CD14-positive monocyte (primary cell): ENCODE measurements around the gene TNFRSF6B. TPM values are rescaled to one million over a fixed set of nuclear protein-coding genes. Genes with fewer than 3 reads are reported as not detected.

Experiments used
- DNase-seq, 3 donors: peaks; one replicate each; pipeline ENCODE4 v3.0.0-alpha.2; 2011 to 2022
- H2AFZ ChIP-seq: 2 replicates; pipeline ENCODE4 v1.6.0; 2012; ENCODE audit warnings: mild to moderate bottlenecking, low read depth, low read length, inconsistent platforms; ENCODE audit not compliant: insufficient read depth, poor library complexity, severe bottlenecking
- H3K27ac ChIP-seq, 2 donors: 1 replicate in 1 of 2; 2 replicates in 1 of 2; pipeline ENCODE4 v1.5.1; 2012 to 2013; ENCODE audit warnings: low read length in 2 of 2, control low read depth in 1 of 2, inconsistent platforms in 1 of 2, low read depth in 1 of 2, mild to moderate bottlenecking in 1 of 2
- H3K27me3 ChIP-seq, 2 donors: one replicate each; pipeline versions ENCODE4 v1.6.0 to v1.6.1; 2011 to 2013; ENCODE audit warnings: low read length in 2 of 2; ENCODE audit not compliant: control insufficient read depth in 2 of 2, insufficient read depth in 2 of 2
- H3K36me3 ChIP-seq, 2 donors: replicated peaks in 1 of 2; 1 replicate in 1 of 2; 2 replicates in 1 of 2; pipeline versions ENCODE4 v1.5.1 to v1.6.1; 2012 to 2013; ENCODE audit warnings: low read length in 2 of 2, control low read depth in 1 of 2, inconsistent platforms in 1 of 2, mild to moderate bottlenecking in 1 of 2; ENCODE audit not compliant: insufficient read depth in 2 of 2, control insufficient read depth in 1 of 2
- H3K4me1 ChIP-seq, 2 donors: 1 replicate in 1 of 2; 2 replicates in 1 of 2; pipeline versions ENCODE4 v1.5.1 to v1.6.1; 2012 to 2013; ENCODE audit warnings: low read length in 2 of 2, control low read depth in 1 of 2, inconsistent platforms in 1 of 2, mild to moderate bottlenecking in 1 of 2, moderate library complexity in 1 of 2; ENCODE audit not compliant: insufficient read depth in 2 of 2, control insufficient read depth in 1 of 2
- H3K4me2 ChIP-seq: replicated peaks from 2 replicates; pipeline ENCODE3; 2012; ENCODE audit warnings: low read length, moderate library complexity, mild to moderate bottlenecking; ENCODE audit not compliant: poor library complexity, severe bottlenecking; ENCODE audit errors: extremely low read depth
- H3K4me3 ChIP-seq, 3 experiments: fragments of 200-600 bp in 1 of 3; sonication (generic) in 1 of 3; replicated peaks in 1 of 3; 1 replicate in 2 of 3; 2 replicates in 1 of 3; pipeline ENCODE4 v1.5.1; 2011 to 2013; ENCODE audit warnings: low read length in 3 of 3, mild to moderate bottlenecking in 3 of 3, control low read depth in 2 of 3, low read depth in 2 of 3, inconsistent platforms in 1 of 3, moderate library complexity in 1 of 3
- H3K79me2 ChIP-seq: 2 replicates; pipeline ENCODE4 v1.6.0; 2012; ENCODE audit warnings: mild to moderate bottlenecking, control low read depth, inconsistent platforms, low read length, moderate library complexity; ENCODE audit not compliant: insufficient read depth
- H3K9ac ChIP-seq: 2 replicates; pipeline ENCODE4 v1.6.0; 2017; ENCODE audit warnings: low read length, mild to moderate bottlenecking; ENCODE audit not compliant: insufficient read depth, poor library complexity, severe bottlenecking
- H3K9me3 ChIP-seq, 2 donors: replicated peaks in 1 of 2; 1 replicate in 1 of 2; 2 replicates in 1 of 2; pipeline versions ENCODE4 v1.5.1 to v1.6.1; 2012 to 2013; ENCODE audit warnings: low read length in 2 of 2, control low read depth in 1 of 2; ENCODE audit not compliant: control insufficient read depth in 1 of 2, insufficient read depth in 1 of 2
- H4K20me1 ChIP-seq: 2 replicates; pipeline ENCODE4 v1.6.0; 2012; ENCODE audit warnings: mild to moderate bottlenecking, low read length, control low read depth, moderate library complexity; ENCODE audit not compliant: insufficient read depth
- H3K27ac Mint-ChIP-seq, 7 donors: one replicate each; pipeline ENCODE4 v1.8.0; 2020; ENCODE audit warnings: mild to moderate bottlenecking in 7 of 7, mixed read lengths in 7 of 7, moderate library complexity in 6 of 7, inconsistent platforms in 2 of 7
- H3K27me3 Mint-ChIP-seq, 3 donors: one replicate each; pipeline ENCODE4 v1.8.0; 2021 to 2022; ENCODE audit warnings: low read depth in 3 of 3, mild to moderate bottlenecking in 3 of 3, mixed read lengths in 3 of 3, moderate library complexity in 3 of 3, inconsistent platforms in 1 of 3
- H3K36me3 Mint-ChIP-seq, 2 donors: one replicate each; pipeline ENCODE4 v1.8.0; 2020; ENCODE audit warnings: mixed read lengths in 2 of 2, inconsistent platforms in 1 of 2, mild to moderate bottlenecking in 1 of 2
- H3K4me1 Mint-ChIP-seq: one replicate; pipeline ENCODE4 v1.8.0; 2020; ENCODE audit warnings: mild to moderate bottlenecking, mixed read lengths
- H3K4me3 Mint-ChIP-seq, 2 donors: one replicate each; pipeline ENCODE4 v1.8.0; 2020; ENCODE audit warnings: mild to moderate bottlenecking in 2 of 2, mixed read lengths in 2 of 2, moderate library complexity in 1 of 2
- H3K9me3 Mint-ChIP-seq, 7 donors: one replicate each; pipeline ENCODE4 v1.8.0; 2020 to 2022; ENCODE audit warnings: mixed read lengths in 7 of 7, mild to moderate bottlenecking in 6 of 7, moderate library complexity in 6 of 7, inconsistent platforms in 2 of 7
- WGBS: methylation state at CpG from one replicate; pipeline ENCODE4 v1.1.5; 2013; ENCODE audit warnings: missing lambda C conversion rate; ENCODE audit not compliant: insufficient coverage; 5-methylcytosine and 5-hydroxymethylcytosine counted together
- intact Hi-C, 2 donors: fragments of 100-400 bp; cut with micrococcal nuclease; formaldehyde crosslinking; loops; one replicate each; pipeline versions ENCODE4 v1.15.0 to v1.15.1; 2023
- polyA plus RNA-seq, 3 donors: library from polyadenylated mRNA; depleted of rRNA in 1 of 3; unstranded in 2 of 3; stranded (reverse) in 1 of 3; fragments of 300-500 nt in 2 of 3; fragments of >200 nt in 1 of 3; fragmentation: Illumina TruSeq in 2 of 3; gene quantifications; 1 replicate in 2 of 3; 2 replicates in 1 of 3; pipeline ENCODE4 v1.2.3, GENCODE V29; 2012 to 2021
- TF ChIP-seq, protein P1 (sequence below): fragments of 200-600 bp; IDR thresholded peaks from one replicate; pipeline ENCODE4 v1.8.0; 2022; ENCODE audit warnings: antibody characterized with exemption, mild to moderate bottlenecking

Gene TNFRSF6B
- polyA plus RNA-seq, 3 donors = 6.5 TPM; not detected in 2

DNA sequence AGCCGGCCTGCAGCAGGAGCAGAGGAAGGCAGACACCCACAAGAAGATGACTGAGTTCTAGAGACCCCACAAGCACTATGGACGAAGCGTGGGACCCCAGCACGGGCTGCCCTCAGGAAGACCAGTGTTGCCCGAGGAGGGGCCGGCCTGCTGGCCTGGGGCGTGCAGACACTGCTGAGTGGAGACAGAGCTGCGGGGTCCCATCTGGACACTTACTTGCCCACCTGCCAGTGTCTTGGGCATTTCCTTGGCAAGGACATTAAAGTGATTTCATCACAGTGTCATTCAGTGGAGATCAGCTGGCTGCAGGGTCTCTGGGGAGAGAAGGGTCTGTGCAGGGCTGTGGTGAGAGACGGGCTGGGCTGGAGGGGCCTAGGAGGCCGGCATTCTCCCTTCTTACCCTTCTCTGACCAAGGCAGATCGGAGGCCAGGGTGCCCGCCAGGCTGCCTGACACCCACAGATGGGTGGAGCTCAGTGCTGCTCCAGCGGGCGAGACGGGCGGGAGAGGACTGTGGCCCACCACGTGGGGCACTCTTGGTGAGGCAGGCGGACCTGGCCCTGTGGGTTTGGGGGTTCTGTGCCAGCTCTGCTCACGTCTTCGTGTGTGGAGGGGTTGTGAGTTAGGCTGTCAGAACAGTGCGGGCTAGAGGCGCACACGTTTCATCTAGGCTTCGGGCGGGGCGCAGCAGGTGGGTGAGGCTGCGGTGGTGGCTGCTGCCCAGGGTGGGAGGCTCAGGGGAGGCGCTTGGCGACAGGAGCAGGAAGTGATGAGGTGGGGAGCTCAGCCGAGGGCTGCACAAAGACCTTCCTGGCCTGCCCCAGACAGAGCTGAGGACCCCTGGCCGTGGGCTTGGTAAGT is 39.6 kb downstream of the TNFRSF6B start, which contains the start of gene LIME1:
Gene LIME1 (plus strand): TSS at position 806 of the 860 bp plus-strand sequence. CDS start 886 bp downstream, outside the sequence.
- H3K4me1 ChIP-seq = peaks cover 30 to 40% of the 10 kb centered on the region in 2 donors

More for the DNA sequence above, 39.6 kb downstream of the TNFRSF6B start, which contains the start of gene LIME1:
- H3K9me3 Mint-ChIP-seq = peaks cover 0 to 4% (median 0%) of the 10 kb centered on the region in 7 donors
- peaks cover 8 to 26% of the 10 kb centered on the region in 2 donors for H3K27me3 ChIP-seq
- no peaks in the 10 kb centered on the region for H3K9me3 ChIP-seq
- TF ChIP-seq, protein P1, sequence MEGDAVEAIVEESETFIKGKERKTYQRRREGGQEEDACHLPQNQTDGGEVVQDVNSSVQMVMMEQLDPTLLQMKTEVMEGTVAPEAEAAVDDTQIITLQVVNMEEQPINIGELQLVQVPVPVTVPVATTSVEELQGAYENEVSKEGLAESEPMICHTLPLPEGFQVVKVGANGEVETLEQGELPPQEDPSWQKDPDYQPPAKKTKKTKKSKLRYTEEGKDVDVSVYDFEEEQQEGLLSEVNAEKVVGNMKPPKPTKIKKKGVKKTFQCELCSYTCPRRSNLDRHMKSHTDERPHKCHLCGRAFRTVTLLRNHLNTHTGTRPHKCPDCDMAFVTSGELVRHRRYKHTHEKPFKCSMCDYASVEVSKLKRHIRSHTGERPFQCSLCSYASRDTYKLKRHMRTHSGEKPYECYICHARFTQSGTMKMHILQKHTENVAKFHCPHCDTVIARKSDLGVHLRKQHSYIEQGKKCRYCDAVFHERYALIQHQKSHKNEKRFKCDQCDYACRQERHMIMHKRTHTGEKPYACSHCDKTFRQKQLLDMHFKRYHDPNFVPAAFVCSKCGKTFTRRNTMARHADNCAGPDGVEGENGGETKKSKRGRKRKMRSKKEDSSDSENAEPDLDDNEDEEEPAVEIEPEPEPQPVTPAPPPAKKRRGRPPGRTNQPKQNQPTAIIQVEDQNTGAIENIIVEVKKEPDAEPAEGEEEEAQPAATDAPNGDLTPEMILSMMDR = no peak
- no peak within 1 kb of the TSS for H3K27ac ChIP-seq
- peak within 1 kb of the TSS; percentile 34 to 63 for H3K4me3 Mint-ChIP-seq
- H3K4me1 Mint-ChIP-seq = peaks cover 20% of the 10 kb centered on the region
- H3K36me3 Mint-ChIP-seq = peaks cover 0 to 30% of the 10 kb centered on the region in 2 donors
- 48% methylated on average over 30 of the region's 31 CpGs for WGBS
- H3K4me2 ChIP-seq = peak within 1 kb of the TSS; percentile 91
- peaks cover 78% of the 10 kb centered on the region for H4K20me1 ChIP-seq
- no peak within 1 kb of the TSS for H3K9ac ChIP-seq
- H2AFZ ChIP-seq = no peak within 1 kb of the TSS
- peaks cover 11% of the 10 kb centered on the region for H3K79me2 ChIP-seq
- H3K27ac Mint-ChIP-seq = no peak within 1 kb of the TSS
- intact Hi-C loops = loop anchor here (5.0 kb wide), 2 partner anchors 94 to 164 kb away; partner anchors contain the start of gene HELZ2 (in 1 of the 2)
- no peak within 1 kb of the TSS for H3K4me3 ChIP-seq
- H3K27me3 Mint-ChIP-seq = peaks cover 17 to 37% (median 25%) of the 10 kb centered on the region in 3 donors
- peaks cover 31 to 52% of the 10 kb centered on the region in 2 donors for H3K36me3 ChIP-seq
- DNase-seq = no peak
